Endothelial cell (in vitro differentiated cells): ENCODE measurements around the gene CACNA1C. TPM values are rescaled to one million over a fixed set of nuclear protein-coding genes. Genes with fewer than 3 reads are reported as not detected.

Experiments used
- DNase-seq: peaks from one replicate; pipeline ENCODE4 v3.0.0; 2021; ENCODE audit warnings: low spot score
- H3K27ac Mint-ChIP-seq: one replicate; pipeline ENCODE4 v1.8.0; 2021; ENCODE audit warnings: mixed read lengths, inconsistent platforms; ENCODE audit not compliant: unreplicated experiment
- H3K27me3 Mint-ChIP-seq: one replicate; pipeline ENCODE4 v1.8.0; 2021; ENCODE audit warnings: mild to moderate bottlenecking, moderate library complexity, mixed read lengths, inconsistent platforms; ENCODE audit not compliant: unreplicated experiment
- H3K36me3 Mint-ChIP-seq: one replicate; pipeline ENCODE4 v1.8.0; 2021; ENCODE audit warnings: mild to moderate bottlenecking, low read depth, mixed read lengths, inconsistent platforms; ENCODE audit not compliant: unreplicated experiment
- H3K4me1 Mint-ChIP-seq: one replicate; pipeline ENCODE4 v1.8.0; 2021; ENCODE audit warnings: mild to moderate bottlenecking, mixed read lengths, inconsistent platforms; ENCODE audit not compliant: unreplicated experiment
- H3K4me3 Mint-ChIP-seq: one replicate; pipeline ENCODE4 v1.8.0; 2021; ENCODE audit warnings: mild to moderate bottlenecking, mixed read lengths, inconsistent platforms; ENCODE audit not compliant: unreplicated experiment
- H3K9me3 Mint-ChIP-seq: one replicate; pipeline ENCODE4 v1.8.0; 2021; ENCODE audit warnings: mixed read lengths, inconsistent platforms; ENCODE audit not compliant: unreplicated experiment
- total RNA-seq: library from RNA; stranded (reverse); fragmentation: NEBNext Ultra II Directional; extraction: Animal tissue kit (Norgen Biotek cat#: 25700); gene quantifications from one replicate; pipeline ENCODE4 v1.2.1, GENCODE V29; 2021; ENCODE audit not compliant: unreplicated experiment
- TF ChIP-seq, protein P1 (sequence below): fragments of 200-600 bp; sonication (generic); IDR thresholded peaks from one replicate; pipeline ENCODE4 v1.5.0; 2021; ENCODE audit warnings: antibody characterized with exemption; ENCODE audit not compliant: unreplicated experiment

The CACNA1C gene
- total RNA-seq, 1 donor from 2014 or later, result 11.1 TPM

GRCh38 chr12:2262449-2262848, 209.7 kb downstream of the CACNA1C start:
- Mint-ChIP-seq H3K9me3 (no peaks in the 10 kb centered on the region), H3K36me3 (no peaks in the 10 kb centered on the region), H3K4me3 (no peak overlapping the region), H3K27me3 (no peaks in the 10 kb centered on the region), H3K4me1 (no peaks in the 10 kb centered on the region), H3K27ac (no peak overlapping the region)
- no peak for DNase-seq
- TF ChIP-seq, protein P1, sequence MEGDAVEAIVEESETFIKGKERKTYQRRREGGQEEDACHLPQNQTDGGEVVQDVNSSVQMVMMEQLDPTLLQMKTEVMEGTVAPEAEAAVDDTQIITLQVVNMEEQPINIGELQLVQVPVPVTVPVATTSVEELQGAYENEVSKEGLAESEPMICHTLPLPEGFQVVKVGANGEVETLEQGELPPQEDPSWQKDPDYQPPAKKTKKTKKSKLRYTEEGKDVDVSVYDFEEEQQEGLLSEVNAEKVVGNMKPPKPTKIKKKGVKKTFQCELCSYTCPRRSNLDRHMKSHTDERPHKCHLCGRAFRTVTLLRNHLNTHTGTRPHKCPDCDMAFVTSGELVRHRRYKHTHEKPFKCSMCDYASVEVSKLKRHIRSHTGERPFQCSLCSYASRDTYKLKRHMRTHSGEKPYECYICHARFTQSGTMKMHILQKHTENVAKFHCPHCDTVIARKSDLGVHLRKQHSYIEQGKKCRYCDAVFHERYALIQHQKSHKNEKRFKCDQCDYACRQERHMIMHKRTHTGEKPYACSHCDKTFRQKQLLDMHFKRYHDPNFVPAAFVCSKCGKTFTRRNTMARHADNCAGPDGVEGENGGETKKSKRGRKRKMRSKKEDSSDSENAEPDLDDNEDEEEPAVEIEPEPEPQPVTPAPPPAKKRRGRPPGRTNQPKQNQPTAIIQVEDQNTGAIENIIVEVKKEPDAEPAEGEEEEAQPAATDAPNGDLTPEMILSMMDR, result no peak

GRCh38 chr12:2263901-2264300, 211.1 kb downstream of the CACNA1C start:
- Mint-ChIP-seq H3K27ac (no peak overlapping the region), H3K4me3 (no peak overlapping the region), H3K4me1 (no peaks in the 10 kb centered on the region), H3K27me3 (no peaks in the 10 kb centered on the region), H3K9me3 (no peaks in the 10 kb centered on the region), H3K36me3 (no peaks in the 10 kb centered on the region)
- TF ChIP-seq, protein P1, result no peak
- DNase-seq, result no peak

DNA sequence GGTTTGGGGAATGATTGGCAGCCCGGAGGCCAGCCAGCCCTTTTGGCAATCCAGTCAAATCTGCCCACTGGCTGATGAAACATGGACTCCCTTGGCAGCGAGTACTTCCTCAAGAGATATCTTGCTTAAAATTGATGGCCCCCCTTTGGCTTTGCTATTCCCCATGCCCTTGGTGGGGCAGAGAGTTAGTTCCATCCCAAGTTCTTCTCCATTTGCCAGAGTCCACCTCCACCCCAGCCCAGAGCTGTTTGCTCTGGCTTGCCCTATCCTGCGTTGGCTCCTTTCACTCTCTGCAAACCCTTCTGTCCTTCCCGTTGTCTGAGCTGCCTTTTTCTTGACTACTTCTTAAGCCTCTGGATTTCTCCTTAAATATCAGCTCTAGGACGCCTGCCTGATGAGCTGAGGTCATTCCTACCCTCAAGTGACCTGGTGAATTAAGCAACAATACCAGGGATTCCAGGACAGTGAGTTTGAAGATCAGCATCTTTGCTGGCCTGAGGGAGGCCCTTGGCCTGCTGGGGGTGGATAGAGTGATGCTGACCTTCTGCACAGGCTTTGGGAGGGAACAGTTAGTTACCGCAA, 212.0 kb downstream of the CACNA1C start:
- Mint-ChIP-seq H3K4me3 (no peak overlapping the region), H3K27ac (no peak overlapping the region), H3K36me3 (no peaks in the 10 kb centered on the region), H3K27me3 (no peaks in the 10 kb centered on the region), H3K9me3 (no peaks in the 10 kb centered on the region), H3K4me1 (no peaks in the 10 kb centered on the region)
- TF ChIP-seq, protein P1, result no peak
- no peak for DNase-seq

DNA sequence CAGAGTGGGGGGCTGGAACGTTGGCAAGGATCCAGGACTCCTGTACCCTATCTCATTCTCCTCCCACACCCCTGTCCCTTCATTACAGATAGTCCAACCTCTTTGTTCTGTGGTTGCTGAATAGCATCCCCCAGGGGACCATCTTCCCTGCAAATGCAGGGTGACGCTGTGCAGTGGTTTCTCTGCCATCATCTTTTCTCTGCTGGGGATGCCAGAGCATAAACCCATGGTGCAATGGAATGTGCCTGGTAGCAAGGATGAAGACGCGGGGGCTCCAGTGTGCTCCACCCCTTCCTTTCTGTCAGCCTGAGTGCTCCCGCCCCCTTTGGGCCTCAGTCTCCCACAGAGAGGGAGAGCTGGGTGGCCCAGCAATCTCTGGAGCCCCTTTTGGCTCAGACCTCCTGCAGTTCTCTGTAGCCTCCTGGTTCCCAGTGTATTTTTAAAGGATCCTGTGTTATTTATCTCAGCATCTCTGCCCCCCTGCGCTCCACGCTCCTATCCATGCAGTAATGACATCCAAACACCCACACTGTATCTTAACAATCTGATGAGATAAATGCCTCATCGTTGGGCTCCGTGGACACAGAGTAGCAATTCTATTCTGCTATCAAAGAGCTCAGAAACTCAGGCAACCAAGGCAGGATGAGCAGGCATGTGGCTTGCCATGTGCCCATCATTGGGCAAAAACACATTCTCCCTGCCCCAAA, 212.8 kb downstream of the CACNA1C start:
- H3K4me1 Mint-ChIP-seq, result no peaks in the 10 kb centered on the region
- H3K36me3 Mint-ChIP-seq, result no peaks in the 10 kb centered on the region
- no peaks in the 10 kb centered on the region for H3K9me3 Mint-ChIP-seq
- no peak overlapping the region for H3K4me3 Mint-ChIP-seq
- DNase-seq, result no peak
- TF ChIP-seq, protein P1, result no peak
- no peak overlapping the region for H3K27ac Mint-ChIP-seq
- H3K27me3 Mint-ChIP-seq, result no peaks in the 10 kb centered on the region
